ENCODE data around the gene DST. TPM values are rescaled to one million over a fixed set of nuclear protein-coding genes. Genes with fewer than 3 reads are reported as not detected.
A peak's percentile ranks its signal among the peaks of the same experiment; 100 is the strongest.

DST gene
- total RNA-seq, 1 experiment from 2014 or later: 76.0 TPM

DNA sequence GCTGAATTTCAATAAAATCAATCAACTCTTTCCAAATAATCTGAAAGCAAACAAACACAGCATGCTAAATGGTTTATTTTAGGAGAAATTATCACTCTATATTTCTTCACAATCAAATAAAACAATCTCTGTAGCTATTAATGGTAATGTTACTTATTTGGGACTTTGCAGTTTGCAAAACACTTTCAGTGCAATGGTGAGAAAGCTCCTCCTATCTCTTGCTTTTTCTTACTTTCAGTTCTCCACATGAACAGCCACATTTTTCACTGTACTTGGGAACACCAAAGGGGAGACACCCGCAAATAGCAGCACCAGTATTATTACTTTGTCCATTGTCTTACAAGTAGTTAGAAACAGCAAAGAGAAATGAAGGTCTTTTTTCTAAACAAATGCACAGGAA, 92.4 kb downstream of the DST start:
- H3K9me3 ChIP-seq: no peaks in the 10 kb centered on the region
- no peaks in the 10 kb centered on the region for H3K27me3 ChIP-seq (replicated peaks; ENCODE audit: control insufficient read depth, insufficient read depth, low read length)
- no peaks in the 10 kb centered on the region for H3K4me1 Mint-ChIP-seq (ENCODE audit: low read depth, unreplicated experiment)
- CTCF ChIA-PET: no interaction called here
- no peak overlapping the region for H3K27ac Mint-ChIP-seq (ENCODE audit: unreplicated experiment)
- no peaks in the 10 kb centered on the region for H3K36me3 ChIP-seq (ENCODE audit: control insufficient read depth, insufficient read depth, low read length)
- H3K27me3 Mint-ChIP-seq (ENCODE audit: insufficient read depth, unreplicated experiment): no peaks in the 10 kb centered on the region
- H3K36me3 Mint-ChIP-seq (ENCODE audit: insufficient read depth, unreplicated experiment): no peaks in the 10 kb centered on the region
- POLR2A ChIA-PET: no interaction called here
- TF ChIP-seq, protein P1, sequence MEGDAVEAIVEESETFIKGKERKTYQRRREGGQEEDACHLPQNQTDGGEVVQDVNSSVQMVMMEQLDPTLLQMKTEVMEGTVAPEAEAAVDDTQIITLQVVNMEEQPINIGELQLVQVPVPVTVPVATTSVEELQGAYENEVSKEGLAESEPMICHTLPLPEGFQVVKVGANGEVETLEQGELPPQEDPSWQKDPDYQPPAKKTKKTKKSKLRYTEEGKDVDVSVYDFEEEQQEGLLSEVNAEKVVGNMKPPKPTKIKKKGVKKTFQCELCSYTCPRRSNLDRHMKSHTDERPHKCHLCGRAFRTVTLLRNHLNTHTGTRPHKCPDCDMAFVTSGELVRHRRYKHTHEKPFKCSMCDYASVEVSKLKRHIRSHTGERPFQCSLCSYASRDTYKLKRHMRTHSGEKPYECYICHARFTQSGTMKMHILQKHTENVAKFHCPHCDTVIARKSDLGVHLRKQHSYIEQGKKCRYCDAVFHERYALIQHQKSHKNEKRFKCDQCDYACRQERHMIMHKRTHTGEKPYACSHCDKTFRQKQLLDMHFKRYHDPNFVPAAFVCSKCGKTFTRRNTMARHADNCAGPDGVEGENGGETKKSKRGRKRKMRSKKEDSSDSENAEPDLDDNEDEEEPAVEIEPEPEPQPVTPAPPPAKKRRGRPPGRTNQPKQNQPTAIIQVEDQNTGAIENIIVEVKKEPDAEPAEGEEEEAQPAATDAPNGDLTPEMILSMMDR (IDR thresholded peaks at IDR 0.05; ENCODE audit: insufficient read depth in 1 of 2, low read depth in 1 of 2, low read length in 1 of 2, severe bottlenecking in 1 of 2, unreplicated experiment in 1 of 2): no peak
- no peak overlapping the region for H3K4me3 ChIP-seq (ENCODE audit: low read depth, low read length)
- DNase-seq: no peak
- BruUV-seq (replicated peaks): no TSS peak
- intact Hi-C loops (cut with micrococcal nuclease; ENCODE audit: unreplicated experiment): no loop called here
- 0 out of 2 replicates have a peak, but pooled peaks cover 4% of the 10 kb centered on the region for H3K4me1 ChIP-seq
- no peak overlapping the region for H3K4me3 Mint-ChIP-seq (ENCODE audit: unreplicated experiment)
- no peaks in the 10 kb centered on the region for H3K9me3 Mint-ChIP-seq (ENCODE audit: unreplicated experiment)

DNA sequence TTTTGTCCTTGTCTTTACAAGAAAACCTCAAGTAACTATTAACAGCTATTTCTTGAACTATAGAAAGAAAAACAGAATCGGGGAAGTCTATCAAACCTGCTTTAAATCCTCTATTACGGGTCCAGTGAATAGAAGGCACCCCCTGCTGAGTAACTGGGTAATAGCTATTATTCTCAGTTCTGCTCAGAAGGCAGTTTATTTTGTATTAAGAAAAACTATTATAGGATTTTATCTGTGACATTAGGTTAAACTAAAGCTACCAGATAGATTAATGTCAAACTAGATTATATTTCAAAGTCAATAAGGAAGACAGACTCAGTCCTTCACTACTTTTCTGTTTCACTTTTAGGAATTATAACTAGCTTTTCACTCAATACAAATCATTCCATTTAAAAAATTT, 93.7 kb downstream of the DST start:
- no TSS peak for BruUV-seq (replicated peaks)
- Histone ChIP-seq H3K27me3 (replicated peaks; ENCODE audit: control insufficient read depth, insufficient read depth, low read length) (no peaks in the 10 kb centered on the region), H3K9me3 (no peaks in the 10 kb centered on the region), H3K4me1 (0 out of 2 replicates have a peak, but pooled peaks cover 7% of the 10 kb centered on the region), H3K4me3 (ENCODE audit: low read depth, low read length) (no peak overlapping the region), H3K36me3 (ENCODE audit: control insufficient read depth, insufficient read depth, low read length) (no peaks in the 10 kb centered on the region)
- no peaks in the 10 kb centered on the region for H3K9me3 Mint-ChIP-seq (ENCODE audit: unreplicated experiment)
- intact Hi-C loops (cut with micrococcal nuclease; ENCODE audit: unreplicated experiment): loop anchor here (1.0 kb wide), 1 partner anchor 179 kb away; no protein-coding TSS in a partner anchor
- TF ChIP-seq, protein P1 (IDR thresholded peaks at IDR 0.05; ENCODE audit: insufficient read depth in 1 of 2, low read depth in 1 of 2, low read length in 1 of 2, severe bottlenecking in 1 of 2, unreplicated experiment in 1 of 2): peak in 1 of 2 experiments; percentile 40
- DNase-seq: no peak
- no peak overlapping the region for H3K4me3 Mint-ChIP-seq (ENCODE audit: unreplicated experiment)
- H3K4me1 Mint-ChIP-seq (ENCODE audit: low read depth, unreplicated experiment): no peaks in the 10 kb centered on the region
- H3K27me3 Mint-ChIP-seq (ENCODE audit: insufficient read depth, unreplicated experiment): no peaks in the 10 kb centered on the region
- POLR2A ChIA-PET: no interaction called here
- no peaks in the 10 kb centered on the region for H3K36me3 Mint-ChIP-seq (ENCODE audit: insufficient read depth, unreplicated experiment)
- no peak overlapping the region for H3K27ac Mint-ChIP-seq (ENCODE audit: unreplicated experiment)
- CTCF ChIA-PET: interaction anchor here (0.6 to 1.2 kb wide), 6 partner anchors 27 to 256 kb away, joined by 3 to 7 read pairs (median 3); no protein-coding TSS in a partner anchor

DNA sequence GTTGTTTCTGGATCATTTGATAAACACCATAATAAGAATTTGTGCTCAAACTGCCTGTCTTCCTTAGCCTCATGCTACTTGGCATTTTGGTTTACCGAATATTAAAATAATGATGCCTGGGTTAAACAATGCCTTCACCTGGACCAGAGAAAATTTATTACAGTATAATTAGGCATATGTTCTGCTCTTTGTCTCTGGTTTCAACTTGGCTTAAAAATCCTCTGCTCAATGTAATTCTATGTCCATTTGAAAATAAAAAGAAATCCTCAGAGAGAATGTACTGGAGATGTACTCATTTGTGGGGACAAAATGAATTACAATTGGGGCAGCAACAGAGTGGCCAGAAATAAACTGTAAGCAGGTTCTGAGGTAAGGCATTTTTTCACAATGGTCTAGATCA, 95.0 kb downstream of the DST start:
- no peaks in the 10 kb centered on the region for H3K4me1 Mint-ChIP-seq (ENCODE audit: low read depth, unreplicated experiment)
- ChIA-PET POLR2A (no interaction called here), CTCF (no interaction called here)
- no peaks in the 10 kb centered on the region for H3K9me3 Mint-ChIP-seq (ENCODE audit: unreplicated experiment)
- Histone ChIP-seq H3K36me3 (ENCODE audit: control insufficient read depth, insufficient read depth, low read length) (no peaks in the 10 kb centered on the region), H3K4me1 (peaks cover 18% of the 10 kb centered on the region; the same call in 1 of the 2 replicates), H3K27me3 (replicated peaks; ENCODE audit: control insufficient read depth, insufficient read depth, low read length) (no peaks in the 10 kb centered on the region), H3K9me3 (no peaks in the 10 kb centered on the region), H3K4me3 (ENCODE audit: low read depth, low read length) (no peak overlapping the region)
- TF ChIP-seq, protein P1 (IDR thresholded peaks at IDR 0.05; ENCODE audit: insufficient read depth in 1 of 2, low read depth in 1 of 2, low read length in 1 of 2, severe bottlenecking in 1 of 2, unreplicated experiment in 1 of 2): no peak
- BruUV-seq (replicated peaks): no TSS peak
- H3K36me3 Mint-ChIP-seq (ENCODE audit: insufficient read depth, unreplicated experiment): no peaks in the 10 kb centered on the region
- DNase-seq: no peak
- H3K4me3 Mint-ChIP-seq (ENCODE audit: unreplicated experiment): no peak overlapping the region
- no peaks in the 10 kb centered on the region for H3K27me3 Mint-ChIP-seq (ENCODE audit: insufficient read depth, unreplicated experiment)
- H3K27ac Mint-ChIP-seq (ENCODE audit: unreplicated experiment): no peak overlapping the region
- intact Hi-C loops (cut with micrococcal nuclease; ENCODE audit: unreplicated experiment): no loop called here

All from Caco-2 (cell line).